NCI-H69 (cell line): ENCODE measurements around the gene WNT5B.

Experiments
- DNase-seq: peaks from one replicate; lab custom pipeline; 2025; lab: John Stamatoyannopoulos, UW

The WNT5B gene

GRCh38 chr12:1651946-1652345, 22.9 kb downstream of the WNT5B start:
- DNase-seq, result no peak

GRCh38 chr12:1655225-1655788, 26.3 kb downstream of the WNT5B start:
- DNase-seq, result peak; percentile 33

- DNase-seq, result no peak
Measured at GRCh38 chr12:1656902-1657301, 27.9 kb downstream of the WNT5B start.

- DNase-seq, result no peak
Measured at GRCh38 chr12:1657688-1658087, 28.7 kb downstream of the WNT5B start.

- no peak for DNase-seq
Measured at GRCh38 chr12:1660304-1661187, 31.5 kb downstream of the WNT5B start.

GRCh38 chr12:1661553-1662335, 32.7 kb downstream of the WNT5B start:
- DNase-seq, result peak; percentile 94

- DNase-seq, result peak; percentile 75
Measured at GRCh38 chr12:1662761-1663439, 33.9 kb downstream of the WNT5B start.

GRCh38 chr12:1663440-1664132, 34.6 kb downstream of the WNT5B start:
- DNase-seq, result no peak

- DNase-seq, result no peak
Measured at GRCh38 chr12:1665366-1665765, 36.3 kb downstream of the WNT5B start.

GRCh38 chr12:1666215-1666614, 37.2 kb downstream of the WNT5B start:
- DNase-seq, result no peak

- DNase-seq, result peak; percentile 40
Measured at GRCh38 chr12:1666685-1667162, 37.7 kb downstream of the WNT5B start.

- no peak for DNase-seq
Measured at GRCh38 chr12:1668833-1669543, 40.0 kb downstream of the WNT5B start.

GRCh38 chr12:1670358-1671268, 41.6 kb downstream of the WNT5B start:
- DNase-seq, result peak; percentile 55

GRCh38 chr12:1676043-1676442, 47.0 kb downstream of the WNT5B start:
- no peak for DNase-seq

GRCh38 chr12:1680804-1681492, 51.9 kb downstream of the WNT5B start:
- no peak for DNase-seq

- no peak for DNase-seq
Measured at GRCh38 chr12:1681493-1681807, 52.4 kb downstream of the WNT5B start.

GRCh38 chr12:1688086-1688710, 59.2 kb downstream of the WNT5B start:
- no peak for DNase-seq

GRCh38 chr12:1690578-1691122, 61.6 kb downstream of the WNT5B start, which contains the start of gene ADIPOR2:
Gene ADIPOR2 (plus strand): TSS chr12:1691070. CDS start chr12:1754344, 63,274 bp downstream.
- DNase-seq, result peak; percentile 99
